ENCODE results near the gene BIRC2. TPM values are rescaled to one million over a fixed set of nuclear protein-coding genes. Genes with fewer than 3 reads are reported as not detected.

The BIRC2 gene
- polyA plus RNA-seq, 1 of the 3 experiments (the other 2 are of a cell fraction), result 20.1 TPM

GRCh38 chr11:102413497-102413896, 66.5 kb downstream of the BIRC2 start:
- ChIA-PET POLR2A (no interaction called here), CTCF (interaction anchor here (0.7 kb wide), 1 partner anchor 82 kb away, joined by 3 read pairs; no protein-coding TSS in a partner anchor)
- no peak for DNase-seq
- no peak overlapping the region for H3K27ac ChIP-seq (ENCODE audit: low read depth in 2 of 2, low read length in 1 of 2)
- H2AFZ ChIP-seq (ENCODE audit: low read depth), result no peak overlapping the region
- peaks cover 0 to 8% of the 10 kb centered on the region in 2 experiments; a peak in 3 of 4 replicates for H3K4me1 ChIP-seq (ENCODE audit: control insufficient read depth in 1 of 2, insufficient read depth in 2 of 2, low read depth in 1 of 2, low read length in 1 of 2)
- H3K36me3 ChIP-seq (replicated peaks in 1 of 2; ENCODE audit: control insufficient read depth in 1 of 2, insufficient read depth in 2 of 2, low read length in 1 of 2), result peaks cover 0 to 18% of the 10 kb centered on the region in 2 experiments
- TF ChIP-seq POLR2AphosphoS5 (IDR thresholded peaks at IDR 0.05; ENCODE audit: low read depth, low read length), result no peak
- no peak for TF ChIP-seq NRF1 (IDR thresholded peaks at IDR 0.05; ENCODE audit: low read depth, low read length)
- H3K4me3 ChIP-seq (ENCODE audit: low read depth in 2 of 2, low read length in 1 of 2), result no peak overlapping the region
- H3K79me2 ChIP-seq (ENCODE audit: insufficient read depth), result peaks cover 83% of the 10 kb centered on the region
- no peak overlapping the region for H3K9ac ChIP-seq
- H3K9me2 ChIP-seq, result no peaks in the 10 kb centered on the region
- WGBS (ENCODE audit: low lambda C conversion rate), result 95% methylated on average over 3 of the region's 4 CpGs
- peaks cover 7% of the 10 kb centered on the region; the same call in 1 of the 2 replicates for H3K9me3 ChIP-seq
- H3K27me3 ChIP-seq (ENCODE audit: insufficient read depth), result no peaks in the 10 kb centered on the region
- peaks cover 23% of the 10 kb centered on the region for H3F3A ChIP-seq (replicated peaks; ENCODE audit: insufficient read depth)
- no peak overlapping the region for H3K4me2 ChIP-seq
- 0 out of 2 replicates have a peak, but pooled peaks cover 5% of the 10 kb centered on the region for H4K20me1 ChIP-seq (ENCODE audit: insufficient read depth)

GRCh38 chr11:102414559-102414958, 67.5 kb downstream of the BIRC2 start:
- H3K9me2 ChIP-seq, result no peaks in the 10 kb centered on the region
- peaks cover 0 to 21% of the 10 kb centered on the region in 2 experiments for H3K36me3 ChIP-seq (replicated peaks in 1 of 2; ENCODE audit: control insufficient read depth in 1 of 2, insufficient read depth in 2 of 2, low read length in 1 of 2)
- peaks cover 17% of the 10 kb centered on the region for H3F3A ChIP-seq (replicated peaks; ENCODE audit: insufficient read depth)
- POLR2A ChIA-PET, result no interaction called here
- H2AFZ ChIP-seq (ENCODE audit: low read depth), result no peak overlapping the region
- no peak for DNase-seq
- no peak overlapping the region for H3K27ac ChIP-seq (ENCODE audit: low read depth in 2 of 2, low read length in 1 of 2)
- peaks cover 0 to 8% of the 10 kb centered on the region in 2 experiments; a peak in 3 of 4 replicates for H3K4me1 ChIP-seq (ENCODE audit: control insufficient read depth in 1 of 2, insufficient read depth in 2 of 2, low read depth in 1 of 2, low read length in 1 of 2)
- peaks cover 7% of the 10 kb centered on the region; the same call in 1 of the 2 replicates for H3K9me3 ChIP-seq
- WGBS (ENCODE audit: low lambda C conversion rate), result 96% methylated on average over 2 of the region's 2 CpGs
- TF ChIP-seq USF1 (IDR thresholded peaks at IDR 0.05; ENCODE audit: borderline replicate concordance, low read depth) (no peak), SIN3A (IDR thresholded peaks at IDR 0.05; ENCODE audit: borderline replicate concordance, low read depth, low read length) (no peak)
- 0 out of 2 replicates have a peak, but pooled peaks cover 5% of the 10 kb centered on the region for H4K20me1 ChIP-seq (ENCODE audit: insufficient read depth)
- no peaks in the 10 kb centered on the region for H3K27me3 ChIP-seq (ENCODE audit: insufficient read depth)
- CTCF ChIA-PET, result no interaction called here
- no peak overlapping the region for H3K4me3 ChIP-seq (ENCODE audit: low read depth in 2 of 2, low read length in 1 of 2)
- H3K79me2 ChIP-seq (ENCODE audit: insufficient read depth), result peaks cover 85% of the 10 kb centered on the region
- no peak overlapping the region for H3K9ac ChIP-seq
- no peak overlapping the region for H3K4me2 ChIP-seq

- H3K4me2 ChIP-seq, result no peak overlapping the region
- H3K27me3 ChIP-seq (ENCODE audit: insufficient read depth), result no peaks in the 10 kb centered on the region
- H2AFZ ChIP-seq (ENCODE audit: low read depth), result no peak overlapping the region
- H3F3A ChIP-seq (replicated peaks; ENCODE audit: insufficient read depth), result peaks cover 11% of the 10 kb centered on the region
- peaks cover 89% of the 10 kb centered on the region for H3K79me2 ChIP-seq (ENCODE audit: insufficient read depth)
- CTCF ChIA-PET, result interaction anchor here (0.8 kb wide), 1 partner anchor 179 kb away, joined by 3 read pairs; no protein-coding TSS in a partner anchor
- TF ChIP-seq NFIC (IDR thresholded peaks at IDR 0.05; ENCODE audit: borderline replicate concordance), result no peak
- TF ChIP-seq TEAD4 (IDR thresholded peaks at IDR 0.05; ENCODE audit: borderline replicate concordance, insufficient read depth), result no peak
- TF ChIP-seq JUND (IDR thresholded peaks at IDR 0.05), result no peak
- TF ChIP-seq FOXJ3 (CRISPR knock-in tag; IDR thresholded peaks at IDR 0.05), result no peak
- no peak for TF ChIP-seq FOXM1 (IDR thresholded peaks at IDR 0.05; ENCODE audit: low read depth)
- TF ChIP-seq USF1 (IDR thresholded peaks at IDR 0.05; ENCODE audit: borderline replicate concordance, low read depth), result no peak
- TF ChIP-seq USF2 (IDR thresholded peaks at IDR 0.05; ENCODE audit: borderline replicate concordance, low read depth, low read length), result no peak
- TF ChIP-seq FOSL2 (IDR thresholded peaks at IDR 0.05; ENCODE audit: borderline replicate concordance, low read depth), result no peak
- no peak for TF ChIP-seq RXRA (IDR thresholded peaks at IDR 0.05; ENCODE audit: borderline replicate concordance, low read depth)
- TF ChIP-seq YY1 (IDR thresholded peaks at IDR 0.05; ENCODE audit: low read depth), result no peak
- TF ChIP-seq CHD2 (IDR thresholded peaks at IDR 0.05; ENCODE audit: low read length, partially characterized antibody), result no peak
- no peak for TF ChIP-seq MXI1 (IDR thresholded peaks at IDR 0.05; ENCODE audit: low read depth, low read length)
- no peak for TF ChIP-seq GABPA (IDR thresholded peaks at IDR 0.05; ENCODE audit: low read depth)
- no peak for TF ChIP-seq MAX (IDR thresholded peaks at IDR 0.05; ENCODE audit: low read depth)
- TF ChIP-seq SMC3 (IDR thresholded peaks at IDR 0.05; ENCODE audit: low read depth, low read length), result no peak
- TF ChIP-seq ELF1 (IDR thresholded peaks at IDR 0.05), result no peak
- TF ChIP-seq SIN3A (IDR thresholded peaks at IDR 0.05; ENCODE audit: borderline replicate concordance, low read depth, low read length), result no peak
- POLR2A ChIA-PET, result no interaction called here
- 0 out of 2 replicates have a peak, but pooled peaks cover 2% of the 10 kb centered on the region for H4K20me1 ChIP-seq (ENCODE audit: insufficient read depth)
- H3K27ac ChIP-seq (ENCODE audit: low read depth in 2 of 2, low read length in 1 of 2), result no peak overlapping the region
- H3K4me1 ChIP-seq (ENCODE audit: control insufficient read depth in 1 of 2, insufficient read depth in 2 of 2, low read depth in 1 of 2, low read length in 1 of 2), result peaks cover 0 to 5% of the 10 kb centered on the region in 2 experiments; a peak in 3 of 4 replicates
- H3K9me3 ChIP-seq, result peaks cover 7% of the 10 kb centered on the region; the same call in 1 of the 2 replicates
- H3K9me2 ChIP-seq, result no peaks in the 10 kb centered on the region
- 94% methylated on average over 1 of the region's 1 CpG for WGBS (ENCODE audit: low lambda C conversion rate)
- peaks cover 0 to 21% of the 10 kb centered on the region in 2 experiments for H3K36me3 ChIP-seq (replicated peaks in 1 of 2; ENCODE audit: control insufficient read depth in 1 of 2, insufficient read depth in 2 of 2, low read length in 1 of 2)
- no peak overlapping the region for H3K9ac ChIP-seq
- no peak overlapping the region for H3K4me3 ChIP-seq (ENCODE audit: low read depth in 2 of 2, low read length in 1 of 2)
- no peak for DNase-seq
Observed at GRCh38 chr11:102415304-102415916, 68.4 kb downstream of the BIRC2 start.
